Gastrocnemius medialis (tissue), 4 donors: ENCODE results near the gene SLC39A8.
A peak's percentile ranks its signal among the peaks of the same experiment; 100 is the strongest.

Source experiments
- POLR2A ChIP-seq, 2 donors: fragments of 450-650 bp; IDR thresholded peaks; one replicate each; pipeline ENCODE4 v1.6.1; 2017; ENCODE audit warnings: antibody characterized with exemption in 2 of 2, mild to moderate bottlenecking in 2 of 2, moderate library complexity in 2 of 2
- TF ChIP-seq, protein P1 (sequence below), 5 experiments: fragments of 450-650 bp in 3 of 5; fragments of 200-600 bp in 2 of 5; sonication (generic) in 2 of 5; IDR thresholded peaks in 4 of 5; conservative IDR thresholded peaks in 1 of 5; 1 replicate in 4 of 5; 2 replicates in 1 of 5; pipeline ENCODE4 v1.5.1; 2016 to 2019; ENCODE audit warnings: antibody characterized with exemption in 5 of 5, mild to moderate bottlenecking in 3 of 5, moderate library complexity in 3 of 5

DNA sequence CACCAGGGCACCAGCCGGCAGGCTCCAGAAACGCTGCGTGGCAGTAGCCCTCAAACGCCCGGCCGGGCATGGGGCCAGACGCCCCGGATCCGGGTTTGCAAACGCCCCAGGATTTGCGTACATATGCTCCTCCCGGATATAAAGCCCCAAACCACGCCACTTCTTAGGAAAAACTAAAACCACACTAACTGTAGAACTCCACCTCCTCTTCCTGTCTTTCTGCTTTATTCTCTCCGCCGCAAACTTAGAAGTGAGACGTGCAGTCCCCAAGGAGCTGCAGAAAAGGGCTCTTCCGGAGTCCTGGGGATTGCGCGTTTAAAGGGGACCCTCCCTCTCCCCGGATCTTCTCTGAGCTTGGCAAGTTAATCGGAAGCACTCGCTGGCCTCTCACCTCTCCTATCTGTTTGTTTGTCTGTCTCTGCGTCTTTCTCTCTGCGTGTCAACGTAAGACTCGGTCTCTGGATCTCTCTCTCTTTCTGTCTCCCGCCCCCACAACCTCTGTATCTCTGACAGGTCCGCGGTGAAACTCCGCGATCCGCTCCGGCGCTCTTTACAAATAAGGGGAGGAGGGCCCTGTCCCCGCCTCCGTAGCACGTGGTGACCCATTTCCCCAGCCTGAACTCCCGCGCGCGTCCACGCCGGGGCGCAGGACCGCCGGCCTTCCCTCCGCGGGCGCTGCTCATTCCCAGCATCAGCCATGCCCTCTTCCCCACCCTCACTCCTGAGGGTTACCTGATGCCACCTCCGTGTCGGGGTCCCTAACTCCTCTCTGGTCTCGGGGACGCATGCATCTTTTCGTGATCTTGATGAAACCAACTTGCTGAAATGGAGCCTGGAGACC is at the start of gene SLC39A8:
- TF ChIP-seq POLR2A (IDR thresholded peaks at IDR 0.05): peak in 1 of 2 donors; percentile 48
- TF ChIP-seq, protein P1, sequence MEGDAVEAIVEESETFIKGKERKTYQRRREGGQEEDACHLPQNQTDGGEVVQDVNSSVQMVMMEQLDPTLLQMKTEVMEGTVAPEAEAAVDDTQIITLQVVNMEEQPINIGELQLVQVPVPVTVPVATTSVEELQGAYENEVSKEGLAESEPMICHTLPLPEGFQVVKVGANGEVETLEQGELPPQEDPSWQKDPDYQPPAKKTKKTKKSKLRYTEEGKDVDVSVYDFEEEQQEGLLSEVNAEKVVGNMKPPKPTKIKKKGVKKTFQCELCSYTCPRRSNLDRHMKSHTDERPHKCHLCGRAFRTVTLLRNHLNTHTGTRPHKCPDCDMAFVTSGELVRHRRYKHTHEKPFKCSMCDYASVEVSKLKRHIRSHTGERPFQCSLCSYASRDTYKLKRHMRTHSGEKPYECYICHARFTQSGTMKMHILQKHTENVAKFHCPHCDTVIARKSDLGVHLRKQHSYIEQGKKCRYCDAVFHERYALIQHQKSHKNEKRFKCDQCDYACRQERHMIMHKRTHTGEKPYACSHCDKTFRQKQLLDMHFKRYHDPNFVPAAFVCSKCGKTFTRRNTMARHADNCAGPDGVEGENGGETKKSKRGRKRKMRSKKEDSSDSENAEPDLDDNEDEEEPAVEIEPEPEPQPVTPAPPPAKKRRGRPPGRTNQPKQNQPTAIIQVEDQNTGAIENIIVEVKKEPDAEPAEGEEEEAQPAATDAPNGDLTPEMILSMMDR (IDR thresholded peaks at IDR 0.05 in 4 of 5, conservative IDR thresholded peaks at IDR 0.05 in 1 of 5): peak; percentile 35 to 71 (median 61)
